K562 (cell line): ENCODE data around the gene OPCML. TPM values are rescaled to one million over a fixed set of nuclear protein-coding genes. Genes with fewer than 3 reads are reported as not detected.

Source experiments
- ATAC-seq: fragments of 200-7000 bp; cut with Tn5 transposase; 3 replicates; pipeline ENCODE4 v1.9.1; 2020; ENCODE audit warnings: moderate library complexity
- BruUV-seq: library from RNA; stranded (reverse); fragments of 400-500 nt; replicated peaks from 2 replicates; lab custom pipeline; 2021; lab: Mats Ljungman, UMichigan
- CTCF ChIA-PET: fragments of 300-600 bp; formaldehyde crosslinking; extraction: SDS; loops from one replicate; lab custom pipeline; 2021; ENCODE audit warnings: low intra/inter-chr PET ratio; lab: Yijun Ruan, JAX
- POLR2A ChIA-PET: fragments of 300-600, 350-650 bp; sonication (Branson Sonifier 250); formaldehyde crosslinking; extraction: SDS; loops from one replicate; lab custom pipeline; 2021; ENCODE audit warnings: antibody characterized with exemption, inconsistent platforms; lab: Yijun Ruan, JAX
- DNase-seq, 4 experiments: peaks; one replicate each; pipeline versions ENCODE4 v3.0.0 to v3.0.0-alpha.2; 2011 to 2018; ENCODE audit warnings: low spot score in 3 of 4, mixed read lengths in 3 of 4; ENCODE audit errors: extremely low read depth in 1 of 4
- FAIRE-seq: peaks from 2 replicates; lab custom pipeline; 2011; peaks lifted over from hg19 to GRCh38; lab: Jason Lieb, UNC
- H2AFZ ChIP-seq: 2 replicates; pipeline ENCODE4 v1.6.0; 2011; ENCODE audit warnings: low read depth, low read length, control low read depth, inconsistent platforms
- H3K27ac ChIP-seq: fragments of 200-600 bp; 3 replicates; pipeline ENCODE4 v1.8.0; 2011; ENCODE audit warnings: low read depth, mild to moderate bottlenecking, control low read depth, inconsistent platforms, low read length, moderate library complexity, mixed read lengths; ENCODE audit errors: extremely low read depth
- H3K27me3 ChIP-seq, 2 experiments: fragments of 300-600 bp in 1 of 2; 2 replicates in 1 of 2; 3 replicates in 1 of 2; pipeline versions ENCODE4 v1.6.0 to v1.8.0; 2011; ENCODE audit warnings: inconsistent platforms in 2 of 2, low read length in 2 of 2, mild to moderate bottlenecking in 1 of 2, mixed read lengths in 1 of 2, moderate library complexity in 1 of 2; ENCODE audit not compliant: control insufficient read depth in 2 of 2, insufficient read depth in 2 of 2
- H3K36me3 ChIP-seq: fragments of 300-600 bp; 3 replicates; pipeline ENCODE4 v1.8.0; 2011; ENCODE audit warnings: mild to moderate bottlenecking, low read length, inconsistent platforms; ENCODE audit not compliant: control insufficient read depth, insufficient read depth
- H3K4me1 ChIP-seq, 2 experiments: fragments of 200-600 bp in 1 of 2; replicated peaks in 1 of 2; 2 replicates in 1 of 2; 3 replicates in 1 of 2; pipeline versions ENCODE4 v1.5.1 to v1.8.0; 2011; ENCODE audit warnings: inconsistent platforms in 2 of 2, low read length in 2 of 2, mild to moderate bottlenecking in 1 of 2, mixed read lengths in 1 of 2, moderate library complexity in 1 of 2; ENCODE audit not compliant: control insufficient read depth in 2 of 2, insufficient read depth in 2 of 2
- H3K4me2 ChIP-seq: 2 replicates; pipeline ENCODE4 v1.6.1; 2011; ENCODE audit warnings: low read length, control low read depth, inconsistent platforms, mixed read lengths; ENCODE audit not compliant: insufficient read depth
- H3K4me3 ChIP-seq: fragments of 200-600 bp; sonication (generic), shearing (Covaris generic); 2 replicates; pipeline ENCODE4 v1.5.1; 2016; ENCODE audit warnings: control low read depth, inconsistent platforms
- H3K79me2 ChIP-seq: fragments of 200-600 bp; 3 replicates; pipeline ENCODE4 v1.8.0; 2011; ENCODE audit warnings: low read length, inconsistent platforms; ENCODE audit not compliant: control insufficient read depth, insufficient read depth
- H3K9ac ChIP-seq, 2 experiments: 2 replicates each; pipeline versions ENCODE4 v1.6.0 to v1.6.1; 2011; ENCODE audit warnings: low read depth in 2 of 2, low read length in 2 of 2, control low read depth in 1 of 2, inconsistent platforms in 1 of 2, mild to moderate bottlenecking in 1 of 2, mixed read lengths in 1 of 2; ENCODE audit not compliant: insufficient read depth in 1 of 2
- H3K9me1 ChIP-seq: one replicate; pipeline ENCODE4 v1.6.0; 2011; ENCODE audit warnings: inconsistent platforms, mild to moderate bottlenecking, low read length, moderate library complexity; ENCODE audit not compliant: control insufficient read depth, insufficient read depth
- H3K9me3 ChIP-seq: replicated peaks from 2 replicates; pipeline ENCODE4 v1.5.1; 2011; ENCODE audit warnings: low read depth, low read length, inconsistent platforms; ENCODE audit not compliant: control insufficient read depth, insufficient read depth
- H4K20me1 ChIP-seq: replicated peaks from 2 replicates; pipeline ENCODE4 v1.6.1; 2011; ENCODE audit warnings: low read length, inconsistent platforms, mixed read lengths; ENCODE audit not compliant: control insufficient read depth, insufficient read depth
- ARID4B ChIP-seq: sonication (generic); formaldehyde crosslinking; IDR thresholded peaks from 2 replicates; pipeline ENCODE4 v1.8.0; 2022; ENCODE audit warnings: mild to moderate bottlenecking, missing genetic modification reagents
- BHLHE40 ChIP-seq: IDR thresholded peaks from 2 replicates; pipeline ENCODE4 v1.6.1; 2011; ENCODE audit warnings: low read length, improper control_type of control experiment
- CC2D1A ChIP-seq: fragments of 450-650 bp; IDR thresholded peaks from 2 replicates; pipeline ENCODE4 v1.6.1; 2017; ENCODE audit warnings: mild to moderate bottlenecking
- DDX20 ChIP-seq: fragments of 450-650 bp; IDR thresholded peaks from 2 replicates; pipeline ENCODE4 v1.6.1; 2016; ENCODE audit warnings: missing genetic modification characterization, low read depth, mild to moderate bottlenecking, missing compliant biosample characterization, moderate library complexity
- WGBS: fragments of 100-300 bp; shearing (Covaris generic); methylation state at CpG from one replicate; pipeline ENCODE4 v1.1.6; 2016; ENCODE audit warnings: low coverage, mixed read lengths; ENCODE audit not compliant: insufficient coverage; ENCODE audit errors: missing lambda C conversion rate; 5-methylcytosine and 5-hydroxymethylcytosine counted together
- in situ Hi-C: fragments of 300-500 bp; cut with MboI; formaldehyde crosslinking; loops from 4 replicates; pipeline ENCODE4 v1.15.0; 2018; ENCODE audit warnings: inconsistent platforms, mixed read lengths
- intact Hi-C: fragments of 100-400 bp; cut with micrococcal nuclease; formaldehyde crosslinking; loops from 2 replicates; pipeline ENCODE4 v1.14.2; 2022
- polyA plus RNA-seq, 8 experiments: library from polyadenylated mRNA; depleted of rRNA in 4 of 8; stranded (reverse) in 5 of 8; unstranded in 3 of 8; fragments of >200 nt; fragmentation: Nextera tagmentation in 2 of 8; fragmentation: Illumina TruSeq in 1 of 8; extraction: Ambion mirVana in 2 of 8; extraction: Trizol in 1 of 8; gene quantifications; 2 replicates each; pipeline versions ENCODE4 v1.2.1 to v1.2.3, GENCODE V29; 2011 to 2014; ENCODE audit warnings: inconsistent platforms in 1 of 8, missing spikeins in 1 of 8
- total RNA-seq, 7 experiments: library from RNA; depleted of rRNA in 6 of 7; stranded (reverse); fragments of >200 nt in 6 of 7; fragmentation: Illumina TruSeq in 2 of 7; extraction: Trizol in 2 of 7; gene quantifications; 2 replicates each; pipeline versions ENCODE4 v1.2.1 to v1.2.3, GENCODE V29; 2011 to 2021; ENCODE audit warnings: low replicate concordance in 1 of 7

OPCML gene
- total and polyA plus RNA-seq, 9 of the 15 experiments (the other 6 are each of a cell fraction or from before 2014, with no cell fraction given) = not detected

- CTCF ChIA-PET = no interaction called here
- no TSS peak for BruUV-seq
- ATAC-seq (no peak), FAIRE-seq (no peak), DNase-seq (no peak)
- TF ChIP-seq ARID4B (CRISPR knock-in tag) (no peak), CC2D1A (no peak), DDX20 (tag) (no peak), BHLHE40 (no peak)
- H3K9me1 ChIP-seq = no peaks in the 10 kb centered on the region
- H3K79me2 ChIP-seq = no peaks in the 10 kb centered on the region
- in situ Hi-C loops (no loop called here), intact Hi-C loops (no loop called here)
- no peak overlapping the region for H3K4me2 ChIP-seq
- H3K27ac ChIP-seq = no peak overlapping the region
- WGBS = 5% methylated on average over 9 of the region's 9 CpGs
- no peaks in the 10 kb centered on the region for H3K9me3 ChIP-seq
- no peak overlapping the region for H2AFZ ChIP-seq
- no peak overlapping the region for H3K4me3 ChIP-seq
- no peak overlapping the region for H3K9ac ChIP-seq
- H4K20me1 ChIP-seq = no peaks in the 10 kb centered on the region
- H3K36me3 ChIP-seq = no peaks in the 10 kb centered on the region
- H3K27me3 ChIP-seq = no peaks in the 10 kb centered on the region
- POLR2A ChIA-PET = interaction anchor here (0.6 kb wide), 2 partner anchors 12 to 319 kb away, joined by 3 read pairs; no protein-coding TSS in a partner anchor
- H3K4me1 ChIP-seq = no peaks in the 10 kb centered on the region
Observed at GRCh38 chr11:132777067-132777975, 755.0 kb downstream of the OPCML start.
